Stimulated activated CD4-positive, alpha-beta T cell treated with anti-CD3 and anti-CD28 coated beads, Interleukin-15, amount 100 ng/mL, for 1 hour (primary cell): ENCODE measurements around the gene ZFAND3.
"Not testable (repeated sequence)": the region's sequence is repeated elsewhere in the genome, so short reads cannot be mapped to it uniquely, and the experiment has no call there.

Experiments
- DNase-seq, 2 donors: peaks; one replicate each; pipeline ENCODE4 v3.0.0-alpha.2; 2020; ENCODE audit warnings: low read depth in 1 of 2, low spot score in 1 of 2

ZFAND3 gene

DNA sequence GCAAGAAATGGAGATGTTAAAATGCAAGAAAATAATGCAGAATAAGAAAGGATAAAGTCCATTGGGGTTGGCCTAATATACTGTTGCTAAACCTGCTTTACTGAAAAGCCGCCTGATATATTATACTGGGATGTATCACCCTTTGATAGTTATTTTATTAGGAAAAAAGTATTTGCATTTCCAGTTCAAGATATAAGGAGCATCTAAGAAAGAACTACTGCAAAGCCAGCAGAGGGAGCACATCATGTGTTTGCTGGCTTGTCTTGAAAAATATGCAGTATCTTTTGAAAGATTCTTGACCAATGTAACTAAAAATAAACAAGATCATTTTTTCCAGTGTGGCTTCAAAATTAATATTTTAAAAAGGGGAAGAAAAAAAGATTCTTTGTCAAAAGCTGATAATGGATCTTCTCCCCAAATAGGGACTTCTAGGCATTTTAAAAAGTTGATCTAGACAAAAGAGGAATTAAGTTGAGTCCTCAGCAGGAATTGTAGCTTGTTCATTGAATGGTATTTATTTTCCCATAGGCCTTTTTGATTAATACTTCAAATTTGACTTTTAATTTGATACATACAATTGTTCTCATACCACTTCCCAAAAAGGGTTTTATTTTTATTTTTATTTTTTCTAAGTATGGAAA lies 214.9 kb downstream of the ZFAND3 start:
- DNase-seq: no peak

DNA sequence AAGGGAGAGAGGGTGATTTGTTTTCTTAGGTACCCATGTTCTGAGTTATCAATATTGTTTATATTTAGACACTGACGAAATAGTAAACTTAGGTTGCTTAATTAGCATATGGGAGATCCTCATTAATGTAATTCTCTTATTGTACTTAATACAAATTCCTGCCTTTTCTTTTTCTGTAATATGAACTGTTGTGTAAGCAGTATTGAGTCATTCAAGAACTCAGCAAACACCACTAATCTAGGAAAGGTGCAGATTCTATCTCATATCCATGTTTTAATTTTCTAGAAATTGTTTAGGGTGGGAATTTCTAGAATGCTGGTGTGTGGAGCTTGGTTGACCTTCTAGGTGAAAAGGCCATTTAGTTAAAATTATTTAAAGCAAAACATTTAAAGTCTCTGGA lies 216.0 kb downstream of the ZFAND3 start:
- no peak for DNase-seq

DNA sequence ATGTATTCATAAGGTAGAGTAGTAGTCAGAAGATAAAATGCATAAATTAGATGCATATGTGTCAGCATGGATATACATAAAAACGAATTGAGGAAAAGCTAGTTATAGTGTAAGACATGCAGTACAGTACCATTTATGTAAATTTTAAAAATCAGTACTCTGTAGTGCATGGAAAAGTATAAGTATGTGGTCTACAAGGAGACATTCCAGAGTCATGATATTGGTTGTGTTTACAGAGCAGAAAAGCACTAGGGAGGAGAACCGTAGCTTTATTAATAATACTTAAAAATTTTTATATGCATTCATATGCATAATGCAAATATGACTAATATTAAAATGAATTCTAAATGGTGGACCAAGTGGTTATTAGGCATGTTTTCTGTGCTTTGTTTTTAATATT lies 220.0 kb downstream of the ZFAND3 start:
- DNase-seq: no peak

DNA sequence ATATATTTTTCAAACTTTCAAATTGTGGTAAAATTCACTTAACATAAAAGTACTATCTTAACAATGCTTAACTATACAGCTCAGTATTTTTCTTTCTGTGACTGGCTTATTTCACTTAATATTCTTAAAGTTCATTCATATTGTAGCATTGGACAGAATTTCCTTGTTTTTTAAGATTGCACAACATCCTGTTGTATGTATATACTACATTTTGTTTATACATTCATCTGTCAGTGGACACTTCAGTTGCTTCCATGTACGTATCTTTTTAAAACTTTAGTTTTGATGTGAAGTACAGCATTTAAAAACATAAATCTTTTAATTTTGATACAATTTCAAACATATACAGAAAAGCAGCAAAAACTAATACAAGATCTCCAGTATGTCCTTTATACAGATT lies 220.7 kb downstream of the ZFAND3 start:
- no peak for DNase-seq

DNA sequence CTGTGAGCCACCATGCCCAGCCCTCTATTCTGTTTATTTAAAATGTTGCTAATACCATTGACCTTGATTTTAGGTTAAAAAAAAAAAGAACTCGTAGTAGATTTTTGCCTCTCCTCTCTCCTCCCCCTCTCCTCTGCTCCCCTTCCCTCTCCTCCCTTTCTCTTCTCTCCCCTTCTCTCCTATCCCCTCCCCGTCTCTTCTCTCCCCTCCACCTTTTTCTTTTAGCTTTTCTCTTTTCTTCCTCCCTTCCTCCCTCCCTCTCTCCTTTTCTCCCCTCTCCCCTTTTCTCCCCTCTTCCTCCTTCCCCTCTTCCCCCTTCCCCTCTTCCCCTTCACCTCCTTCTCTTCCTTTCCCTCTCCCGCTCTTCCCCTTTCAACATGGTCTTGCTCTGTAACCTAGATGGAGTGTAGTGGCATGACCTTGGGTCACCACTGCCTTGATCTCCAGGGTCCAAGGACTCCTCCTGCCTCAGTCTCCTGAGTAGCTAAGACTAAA lies 223.8 kb downstream of the ZFAND3 start:
- DNase-seq: no peak

DNA sequence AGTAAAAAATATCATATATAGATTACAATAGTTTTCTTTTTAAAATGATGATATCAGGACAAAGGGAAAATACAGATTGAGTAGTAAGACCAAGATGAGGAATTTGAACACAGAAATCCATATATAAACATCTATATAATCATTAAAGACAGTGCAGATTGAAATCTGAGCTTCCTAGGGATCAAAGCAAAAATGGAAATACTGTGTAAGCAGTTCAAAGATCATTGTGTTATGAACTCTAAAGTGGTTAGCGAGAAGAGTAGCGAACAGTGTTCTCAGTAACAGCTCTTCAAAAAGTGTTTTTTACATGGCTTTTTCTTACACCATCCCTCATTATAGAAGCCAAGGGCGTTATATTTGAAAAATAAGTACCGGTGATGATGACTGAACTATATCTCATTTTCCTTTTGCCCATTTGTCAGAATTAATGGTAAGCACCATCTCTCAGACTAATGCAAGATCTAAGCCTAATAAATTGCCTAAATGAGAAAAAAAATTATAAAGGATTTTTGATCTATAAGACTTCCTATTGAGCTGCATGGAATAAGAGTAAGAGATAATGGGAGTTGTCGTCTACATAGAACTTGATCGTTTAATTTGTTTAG lies 226.3 kb downstream of the ZFAND3 start:
- DNase-seq: no peak

DNA sequence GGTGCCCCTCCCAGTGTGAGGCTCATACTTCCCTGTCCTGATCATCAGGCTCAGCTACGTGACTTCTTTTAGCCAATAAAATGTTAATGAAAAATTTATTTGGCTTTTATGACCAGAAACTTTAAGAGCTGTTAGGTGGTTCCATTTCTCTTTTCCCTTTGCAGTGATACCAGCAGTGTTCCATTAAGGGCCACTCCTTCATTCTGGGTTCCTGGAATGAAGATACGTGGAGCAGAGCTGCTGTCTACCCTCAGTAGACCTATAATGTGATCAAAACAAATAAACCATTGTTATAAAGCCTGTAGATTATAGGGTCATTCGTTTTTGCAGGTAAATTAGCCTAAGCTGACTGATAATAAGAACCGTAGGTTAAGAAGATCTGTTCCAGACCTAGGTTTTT lies 228.0 kb downstream of the ZFAND3 start:
- no peak for DNase-seq

DNA sequence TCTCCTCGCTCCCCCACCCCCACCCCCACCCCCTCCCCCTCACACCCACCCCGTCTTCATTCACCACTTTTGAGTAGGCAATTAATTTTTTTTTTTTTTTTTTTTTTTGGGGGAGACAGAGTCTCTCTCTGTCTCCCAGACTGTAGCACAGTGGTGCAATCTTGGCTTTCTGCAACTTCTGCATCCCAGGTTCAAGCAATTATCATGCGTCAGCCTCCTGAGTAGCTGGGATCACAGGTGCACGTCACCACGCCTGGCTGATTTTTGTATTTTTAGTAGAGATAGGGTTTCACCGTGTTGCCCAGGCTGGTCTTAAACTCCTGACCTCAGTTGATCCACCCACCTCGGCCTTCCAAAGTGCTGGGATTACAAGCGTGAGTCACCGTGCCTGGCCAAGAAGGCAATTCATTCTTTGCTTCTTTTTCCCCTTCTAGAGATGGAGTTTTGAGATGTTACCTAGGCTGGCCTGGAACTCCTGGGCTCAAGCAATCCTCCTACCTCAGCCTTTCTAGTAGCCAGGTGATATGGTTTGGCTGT lies 230.4 kb downstream of the ZFAND3 start:
- DNase-seq: not testable (repeated sequence)

DNA sequence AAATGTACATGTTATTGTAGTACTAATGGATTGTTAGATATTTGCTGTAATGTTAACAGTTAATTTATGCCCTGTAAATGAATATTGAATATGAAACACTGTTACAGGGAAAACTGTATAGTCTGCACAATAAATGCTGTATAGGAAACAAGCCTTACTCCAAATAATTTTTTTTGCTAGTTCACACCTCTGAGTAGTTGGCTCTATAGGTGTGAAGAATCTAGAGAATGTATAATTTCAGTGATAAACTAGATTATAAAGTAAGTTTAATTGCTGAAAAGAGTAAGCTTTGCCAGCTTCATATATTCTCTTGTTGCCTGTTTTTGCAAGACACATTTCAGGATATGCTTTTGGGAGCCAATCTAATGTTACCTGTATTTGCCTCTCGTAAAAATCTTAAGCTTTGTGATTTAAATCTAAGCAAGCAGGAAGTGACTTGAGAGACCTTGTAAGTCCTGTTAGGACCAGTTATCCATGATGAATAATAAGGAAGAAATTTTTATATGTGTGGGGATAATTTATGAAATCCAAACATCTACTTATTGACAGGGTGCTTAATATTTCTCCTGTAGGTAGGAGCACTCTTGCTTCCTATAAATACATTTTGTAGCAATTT lies 232.4 kb downstream of the ZFAND3 start:
- no peak for DNase-seq

DNA sequence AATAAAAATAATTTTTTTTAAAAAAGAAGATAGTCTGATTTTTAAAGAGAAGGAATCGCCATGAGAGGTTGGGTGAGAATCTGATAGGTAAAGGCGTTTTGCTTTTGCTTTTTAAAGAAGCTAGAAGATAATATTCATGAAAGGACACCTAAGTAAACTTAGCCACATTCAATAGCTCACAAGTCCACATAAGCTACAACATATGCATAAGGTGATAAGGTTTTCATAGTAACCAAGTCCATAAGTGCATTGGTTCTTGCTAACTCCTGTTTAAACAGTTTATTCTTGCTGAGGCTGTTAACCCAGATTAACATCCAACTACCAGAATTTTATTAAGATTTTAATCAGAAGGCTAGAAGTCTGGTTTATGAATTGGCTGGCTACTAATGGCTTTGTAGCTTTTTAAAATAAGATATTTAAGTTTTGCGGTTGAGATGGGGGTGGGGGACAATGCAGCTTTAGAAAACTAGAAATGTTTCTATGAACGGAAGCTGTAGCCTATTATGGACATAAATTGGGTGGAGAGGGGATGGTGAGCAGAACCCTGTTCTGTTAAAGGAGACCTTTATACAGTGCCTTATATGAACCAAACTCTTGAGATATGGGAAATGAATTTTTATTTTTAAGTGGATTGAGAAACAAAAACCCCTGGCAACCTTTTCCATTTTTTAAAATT lies 235.1 kb downstream of the ZFAND3 start:
- no peak for DNase-seq

DNA sequence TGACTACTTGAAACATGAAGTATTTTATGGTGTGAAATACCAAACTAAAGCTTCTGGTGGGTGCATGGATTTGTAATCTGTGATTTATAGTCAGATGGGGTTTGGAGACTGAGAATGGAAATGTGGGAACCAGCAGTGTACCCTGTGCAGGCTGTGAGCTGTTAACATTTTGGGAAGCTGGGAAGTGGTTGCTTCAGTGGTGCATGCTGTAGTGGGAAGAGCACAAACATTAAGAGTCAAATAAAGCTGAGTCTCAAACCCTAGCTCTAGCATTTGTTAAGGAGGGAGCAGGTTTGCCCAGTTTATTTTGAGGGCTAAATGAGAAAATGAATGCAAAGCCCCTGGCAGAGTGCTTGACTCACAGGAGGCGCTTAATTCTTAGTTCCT lies 235.7 kb downstream of the ZFAND3 start:
- no peak for DNase-seq

DNA sequence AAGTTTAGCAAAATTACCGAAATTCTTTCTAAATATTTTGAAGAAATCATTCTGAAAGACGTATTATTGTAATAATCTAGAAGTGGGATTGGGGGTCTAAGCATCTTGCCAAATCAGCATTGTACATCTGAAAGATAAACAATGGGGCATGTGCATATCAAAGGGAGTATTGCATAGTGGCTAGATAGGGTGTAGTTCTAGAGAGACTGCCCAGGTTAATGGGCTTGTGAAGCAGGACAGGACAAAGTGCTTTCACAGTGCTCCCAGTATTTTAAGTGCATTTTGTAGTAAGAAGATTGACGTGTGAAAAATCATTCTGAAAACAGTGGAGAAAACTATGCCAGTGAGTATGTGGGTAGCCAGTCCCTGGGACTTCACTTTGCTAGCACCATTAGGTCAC lies 236.8 kb downstream of the ZFAND3 start:
- no peak for DNase-seq

DNA sequence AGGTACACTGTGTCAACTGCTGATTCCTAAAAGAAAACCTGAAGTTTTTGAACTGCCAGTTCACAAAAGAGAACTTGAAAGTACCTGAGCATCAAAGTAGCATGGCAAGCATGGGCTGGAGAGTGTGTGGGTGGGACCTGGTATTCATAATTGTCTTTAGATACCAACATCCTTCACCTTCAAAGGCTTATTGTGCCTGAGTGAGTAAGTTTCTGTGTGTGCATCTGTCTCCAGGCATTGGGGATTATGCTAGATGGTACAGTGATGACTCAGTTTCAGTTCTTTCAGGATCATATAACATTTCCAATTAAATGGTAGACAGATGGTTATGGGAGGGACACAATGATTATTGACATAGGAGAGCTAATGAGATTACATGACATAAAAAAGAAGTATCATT lies 238.5 kb downstream of the ZFAND3 start:
- peak in 1 of 2 donors; percentile 27 for DNase-seq

DNA sequence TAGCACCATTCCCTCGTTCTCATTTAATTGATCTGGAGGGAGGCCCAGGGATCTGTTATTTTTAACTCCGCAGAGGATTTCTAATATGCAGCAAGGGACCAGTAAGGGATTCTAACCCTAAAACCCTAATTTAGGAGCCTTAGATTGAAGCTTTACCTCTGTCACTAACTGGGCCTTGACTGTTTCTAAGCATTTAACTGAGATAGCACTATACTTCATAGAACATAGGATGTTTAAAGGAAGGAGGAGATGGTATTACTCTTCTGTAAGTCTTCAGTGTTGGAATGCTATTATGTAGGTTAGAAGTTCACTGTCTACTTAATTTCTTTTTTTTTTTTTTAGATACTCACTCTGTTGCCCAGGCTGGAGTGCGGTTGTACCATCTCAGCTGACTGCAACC lies 242.5 kb downstream of the ZFAND3 start:
- no peak for DNase-seq

DNA sequence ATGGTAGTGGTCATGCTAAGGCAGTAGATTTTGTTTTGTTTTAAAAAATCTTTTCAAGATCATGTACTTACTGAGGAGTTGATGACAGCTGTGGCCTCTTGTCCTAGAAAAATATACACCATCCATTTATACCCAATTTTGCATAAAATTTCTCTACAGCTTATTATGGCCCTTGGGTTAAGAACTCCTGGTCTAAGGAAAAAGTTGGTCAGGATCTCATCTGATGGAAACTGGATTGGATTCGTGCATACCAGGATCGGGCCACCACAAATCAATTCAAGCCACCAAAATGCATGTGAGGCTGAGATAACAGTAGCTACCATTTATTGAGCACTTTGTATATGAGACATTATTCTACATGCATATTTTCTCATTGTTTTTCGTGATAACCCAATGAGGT lies 244.4 kb downstream of the ZFAND3 start:
- DNase-seq: no peak

DNA sequence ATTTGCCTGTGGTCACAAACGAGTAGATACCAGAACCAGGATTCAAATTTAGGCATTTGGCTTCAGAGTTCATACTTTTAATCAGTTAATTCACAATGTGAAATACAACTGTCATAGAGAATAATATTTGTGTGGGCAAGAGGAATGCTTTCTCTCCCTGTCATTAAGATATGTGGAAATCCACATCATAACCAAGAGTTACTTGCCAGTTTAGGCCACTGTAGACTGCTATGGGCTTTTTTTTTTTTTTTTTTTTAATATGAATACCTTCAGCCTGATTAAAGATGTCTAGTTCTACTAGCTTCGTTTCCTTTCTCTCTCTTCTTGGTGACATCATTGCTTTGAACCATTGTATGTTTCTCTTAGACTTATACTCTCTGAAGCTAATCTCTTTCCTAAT lies 244.9 kb downstream of the ZFAND3 start:
- no peak for DNase-seq

DNA sequence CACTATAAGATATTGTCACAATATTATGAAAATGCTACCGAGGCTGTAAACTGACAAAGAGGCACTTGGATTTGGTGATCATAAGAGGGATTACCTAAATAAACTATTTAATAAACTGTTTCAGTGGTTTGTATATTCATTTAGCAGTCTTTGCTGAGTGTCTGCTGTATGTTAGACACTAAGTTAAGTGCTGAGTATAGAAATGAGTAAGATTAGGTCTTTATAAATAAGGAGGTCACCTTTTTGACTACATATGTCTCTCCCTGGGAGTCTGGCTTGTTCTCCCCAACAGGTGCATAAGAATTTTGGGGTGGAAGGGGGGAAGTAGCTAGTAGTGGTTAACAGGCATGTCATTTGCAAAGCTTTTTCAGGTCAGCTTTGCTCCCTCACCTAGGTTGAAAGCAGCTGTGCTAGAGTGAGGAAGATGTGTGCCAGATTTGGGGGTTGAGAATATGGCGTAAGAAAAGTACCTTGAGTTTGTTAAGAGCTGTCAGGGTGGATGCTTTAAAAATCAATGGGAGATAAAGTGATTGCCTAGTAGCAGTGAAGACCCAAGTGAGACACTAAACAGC lies 246.3 kb downstream of the ZFAND3 start:
- DNase-seq: no peak

DNA sequence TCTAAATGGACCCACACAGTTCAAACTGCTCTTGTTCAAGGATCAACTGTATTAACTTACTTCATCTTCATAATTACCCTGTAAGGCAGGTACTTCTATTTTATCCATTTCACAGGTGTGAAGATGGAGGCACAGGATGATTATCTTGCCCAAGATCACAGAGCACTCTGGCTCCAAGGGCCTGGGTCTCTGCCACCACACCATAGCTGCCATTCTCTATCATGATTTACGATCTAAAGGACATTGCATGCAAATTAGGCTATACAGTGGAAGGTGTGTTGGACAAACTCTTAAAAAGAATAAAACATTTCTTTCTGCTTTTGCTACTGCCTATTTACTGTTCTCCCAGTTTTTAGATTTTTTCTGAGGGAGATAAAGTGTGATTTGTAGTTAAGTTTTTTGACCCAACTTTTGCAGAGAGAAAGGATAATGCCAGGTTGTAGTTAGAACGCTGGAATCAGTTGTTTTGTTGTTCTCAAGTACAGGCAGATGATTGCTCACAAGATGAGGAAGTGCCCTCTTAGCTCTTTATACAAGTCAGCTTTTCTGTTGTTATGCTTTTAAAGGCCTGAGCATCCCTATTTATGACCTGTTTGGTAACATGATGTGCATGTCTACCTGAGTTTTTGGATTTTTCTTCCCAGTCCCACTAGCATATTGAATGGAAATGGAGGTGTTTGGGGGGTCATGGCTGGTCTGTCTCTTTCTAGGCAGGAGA lies 247.9 kb downstream of the ZFAND3 start:
- no peak for DNase-seq

DNA sequence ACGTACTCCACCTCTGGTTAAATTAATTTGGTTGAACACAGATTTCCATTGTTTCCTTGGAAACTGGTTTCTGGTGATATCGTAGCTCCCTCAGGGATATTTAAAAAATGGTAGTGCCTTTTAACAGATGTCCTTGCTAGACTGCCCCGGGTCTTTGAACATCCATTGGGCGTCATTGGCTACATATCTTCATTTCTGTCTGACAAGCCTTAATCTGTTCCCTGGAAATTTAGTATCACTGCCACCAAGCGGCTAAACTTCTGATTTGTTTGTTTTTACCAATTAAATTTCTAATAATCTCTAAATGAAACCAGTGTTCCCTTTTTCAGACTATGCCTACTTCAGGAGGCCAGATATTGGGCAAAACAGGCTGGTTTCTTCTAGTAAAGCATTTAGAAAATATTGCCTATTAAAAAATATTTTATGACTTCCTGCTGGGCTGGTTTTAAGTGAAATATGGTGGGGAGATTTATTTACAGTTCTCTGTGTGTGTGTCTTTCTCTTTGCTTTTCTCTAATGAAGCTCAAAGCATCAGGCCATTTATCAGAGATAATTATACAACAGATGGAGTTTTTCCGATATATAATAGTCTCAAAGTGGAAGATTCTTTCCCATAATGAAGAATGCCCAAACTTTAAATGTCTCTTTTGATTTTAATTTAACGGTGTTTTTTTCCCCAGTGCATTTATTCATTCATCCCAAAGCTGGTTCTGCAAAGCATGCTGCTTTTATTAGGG lies 249.5 kb downstream of the ZFAND3 start:
- DNase-seq: no peak

DNA sequence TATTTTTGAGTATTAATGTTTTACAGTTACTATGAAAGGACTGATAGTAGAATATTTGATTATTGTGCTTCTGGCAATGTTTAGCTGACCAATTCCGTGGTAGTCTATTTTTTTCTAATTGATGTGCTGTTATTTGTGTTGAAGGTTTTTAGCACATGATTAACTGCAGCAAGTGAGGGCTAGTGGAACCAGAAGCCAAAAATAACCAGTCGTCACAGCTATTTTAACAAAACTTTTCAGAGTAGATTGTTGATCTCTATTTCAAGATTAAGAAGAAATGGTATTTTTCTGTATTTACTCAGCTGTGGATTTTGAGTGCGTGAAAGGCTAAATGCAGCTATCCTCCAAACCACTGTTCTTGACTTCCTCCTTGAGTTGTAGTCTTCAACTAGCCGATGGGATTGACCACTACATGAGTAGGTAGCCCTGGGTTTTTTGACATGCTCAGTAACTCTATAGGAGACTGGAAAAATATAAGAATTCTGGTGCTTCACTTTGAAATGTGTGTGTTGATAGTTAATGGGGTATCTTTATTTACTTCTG lies 258.0 kb downstream of the ZFAND3 start:
- DNase-seq: no peak
